Astrocyte (in vitro differentiated cells and primary cell): ENCODE data around the gene ATXN1.

Experiments
- EZH2 ChIP-seq: IDR thresholded peaks from 2 replicates; pipeline ENCODE4 v1.6.1; 2012; ENCODE audit warnings: mild to moderate bottlenecking, low read length, inconsistent platforms; ENCODE audit not compliant: insufficient read depth
- TF ChIP-seq, protein P1 (sequence below): IDR thresholded peaks from 2 replicates; pipeline ENCODE4 v1.5.1; 2011; ENCODE audit warnings: low read depth, mild to moderate bottlenecking, inconsistent platforms, low read length, moderate library complexity; ENCODE audit not compliant: insufficient read depth

DNA sequence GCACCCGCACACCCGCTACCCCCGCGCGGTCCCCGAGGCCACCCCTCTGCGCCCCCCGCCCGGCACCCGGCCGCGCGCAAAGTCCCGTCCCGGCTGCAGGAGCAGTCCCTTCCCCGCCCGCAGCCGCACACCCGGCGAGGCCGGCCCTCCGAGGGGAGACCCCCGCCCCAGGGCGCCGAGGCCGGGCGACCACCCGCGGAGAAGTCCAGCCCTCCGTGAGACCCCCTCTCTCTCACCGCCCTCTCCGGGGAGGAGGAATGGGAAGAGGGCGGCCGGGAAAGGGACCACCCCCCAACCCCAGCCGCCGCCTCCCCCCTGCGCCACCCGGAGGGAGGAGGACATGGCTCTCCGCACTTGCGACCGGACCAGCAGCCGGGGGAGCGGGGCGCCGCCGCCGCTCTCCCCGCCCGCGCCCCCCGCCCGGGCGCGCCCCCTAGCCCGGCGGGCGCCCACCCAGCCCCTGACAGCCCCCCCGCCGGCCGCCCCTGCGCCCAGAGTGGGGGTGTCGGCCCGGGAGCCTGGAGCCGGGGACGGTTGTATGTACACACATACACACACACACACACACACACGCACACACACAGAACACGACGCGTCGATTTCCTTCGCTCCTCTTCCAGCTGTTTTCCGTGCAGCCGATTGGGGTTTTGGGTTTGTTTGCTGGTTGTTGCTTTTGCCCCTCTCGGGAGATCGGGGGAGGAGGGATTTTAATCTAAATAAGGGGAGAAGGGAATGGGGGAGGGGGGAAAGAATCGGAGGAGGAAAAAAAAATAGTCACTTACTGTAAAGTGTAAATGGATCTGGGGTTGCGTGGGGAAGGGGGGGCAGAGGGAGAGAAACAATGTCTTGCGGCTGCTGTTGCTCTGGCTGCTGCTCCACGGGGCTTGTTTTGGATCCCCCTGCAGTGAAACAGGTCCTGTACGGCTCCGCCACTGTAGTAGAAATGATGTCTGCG, at the start of gene ATXN1:
- TF ChIP-seq, protein P1, sequence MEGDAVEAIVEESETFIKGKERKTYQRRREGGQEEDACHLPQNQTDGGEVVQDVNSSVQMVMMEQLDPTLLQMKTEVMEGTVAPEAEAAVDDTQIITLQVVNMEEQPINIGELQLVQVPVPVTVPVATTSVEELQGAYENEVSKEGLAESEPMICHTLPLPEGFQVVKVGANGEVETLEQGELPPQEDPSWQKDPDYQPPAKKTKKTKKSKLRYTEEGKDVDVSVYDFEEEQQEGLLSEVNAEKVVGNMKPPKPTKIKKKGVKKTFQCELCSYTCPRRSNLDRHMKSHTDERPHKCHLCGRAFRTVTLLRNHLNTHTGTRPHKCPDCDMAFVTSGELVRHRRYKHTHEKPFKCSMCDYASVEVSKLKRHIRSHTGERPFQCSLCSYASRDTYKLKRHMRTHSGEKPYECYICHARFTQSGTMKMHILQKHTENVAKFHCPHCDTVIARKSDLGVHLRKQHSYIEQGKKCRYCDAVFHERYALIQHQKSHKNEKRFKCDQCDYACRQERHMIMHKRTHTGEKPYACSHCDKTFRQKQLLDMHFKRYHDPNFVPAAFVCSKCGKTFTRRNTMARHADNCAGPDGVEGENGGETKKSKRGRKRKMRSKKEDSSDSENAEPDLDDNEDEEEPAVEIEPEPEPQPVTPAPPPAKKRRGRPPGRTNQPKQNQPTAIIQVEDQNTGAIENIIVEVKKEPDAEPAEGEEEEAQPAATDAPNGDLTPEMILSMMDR = no peak
- no peak for TF ChIP-seq EZH2
